Measurements from ENCODE around the gene SORCS3.

GRCh38 chr10:104663563-104663962 is 22.5 kb downstream of the SORCS3 start:
- TF ChIP-seq CTCF (IDR thresholded peaks at IDR 0.05) = no peak
- TF ChIP-seq POLR2AphosphoS5 (IDR thresholded peaks at IDR 0.05; ENCODE audit: insufficient read depth in 1 of 2, low read depth in 1 of 2) = no peak
- no peak for TF ChIP-seq POLR2A (IDR thresholded peaks at IDR 0.05)
